Neuronal stem cell (in vitro differentiated cells): ENCODE results near the gene TMEM163.

Experiments used
- DNase-seq: peaks from one replicate; pipeline ENCODE4 v3.0.0-alpha.2; 2013; ENCODE audit warnings: low spot score
- H2AFZ ChIP-seq: one replicate; pipeline ENCODE4 v1.6.1; 2013; ENCODE audit warnings: mild to moderate bottlenecking, low read length, inconsistent platforms
- H2AK5ac ChIP-seq: 2 replicates; pipeline ENCODE4 v1.6.1; 2013; ENCODE audit warnings: low read depth, mild to moderate bottlenecking, inconsistent platforms, low read length, moderate library complexity, mixed read lengths
- H2BK120ac ChIP-seq: 2 replicates; pipeline ENCODE4 v1.6.1; 2013; ENCODE audit warnings: low read depth, mild to moderate bottlenecking, inconsistent platforms, low read length, moderate library complexity, mixed read lengths
- H2BK12ac ChIP-seq: one replicate; pipeline ENCODE4 v1.6.1; 2013; ENCODE audit warnings: low read length, inconsistent platforms
- H2BK15ac ChIP-seq: 2 replicates; pipeline ENCODE4 v1.6.1; 2013; ENCODE audit warnings: mild to moderate bottlenecking, low read length, inconsistent platforms, mixed read lengths
- H2BK5ac ChIP-seq: one replicate; pipeline ENCODE4 v1.6.1; 2013; ENCODE audit warnings: inconsistent platforms, mild to moderate bottlenecking, low read length, moderate library complexity
- H3K14ac ChIP-seq: one replicate; pipeline ENCODE4 v1.6.1; 2013; ENCODE audit warnings: low read length, inconsistent platforms
- H3K18ac ChIP-seq: 2 replicates; pipeline ENCODE4 v1.6.1; 2013; ENCODE audit warnings: low read length, inconsistent platforms
- H3K23ac ChIP-seq: 2 replicates; pipeline ENCODE4 v1.6.1; 2013; ENCODE audit warnings: low read depth, mild to moderate bottlenecking, mixed read lengths, low read length, inconsistent platforms; ENCODE audit not compliant: poor library complexity
- H3K27ac ChIP-seq: replicated peaks from 3 replicates; pipeline ENCODE4 v1.5.1; 2013; ENCODE audit warnings: low read length, inconsistent platforms
- H3K27me3 ChIP-seq, 3 experiments: 2 replicates each; pipeline ENCODE4 v1.6.1; 2013; ENCODE audit warnings: low read length in 3 of 3, mild to moderate bottlenecking in 2 of 3, inconsistent platforms in 1 of 3, low read depth in 1 of 3, mixed read lengths in 1 of 3, moderate library complexity in 1 of 3; ENCODE audit not compliant: control insufficient read depth in 3 of 3, insufficient read depth in 3 of 3
- H3K36me3 ChIP-seq, 2 donors: replicated peaks in 1 of 2; 2 replicates each; pipeline ENCODE4 v1.6.1; 2013; ENCODE audit warnings: low read length in 2 of 2; ENCODE audit not compliant: control insufficient read depth in 2 of 2, insufficient read depth in 2 of 2
- H3K4ac ChIP-seq: 2 replicates; pipeline ENCODE4 v1.6.1; 2013; ENCODE audit warnings: inconsistent platforms, mild to moderate bottlenecking, low read length, moderate library complexity
- H3K4me1 ChIP-seq, 2 donors: 1 replicate in 1 of 2; 2 replicates in 1 of 2; pipeline ENCODE4 v1.6.1; 2013; ENCODE audit warnings: low read length in 2 of 2, low read depth in 1 of 2; ENCODE audit not compliant: control insufficient read depth in 2 of 2, insufficient read depth in 1 of 2
- H3K4me2 ChIP-seq: one replicate; pipeline ENCODE4 v1.6.1; 2013; ENCODE audit warnings: mild to moderate bottlenecking, low read length, inconsistent platforms; ENCODE audit not compliant: insufficient read depth, poor library complexity, severe bottlenecking
- H3K4me3 ChIP-seq, 2 donors: 2 replicates each; pipeline ENCODE4 v1.5.1; 2013; ENCODE audit warnings: low read length in 2 of 2, mild to moderate bottlenecking in 2 of 2, inconsistent platforms in 1 of 2, moderate library complexity in 1 of 2
- H3K79me1 ChIP-seq: one replicate; pipeline ENCODE4 v1.6.1; 2013; ENCODE audit warnings: low read depth, mild to moderate bottlenecking, inconsistent platforms, low read length, moderate library complexity
- H3K9ac ChIP-seq: one replicate; pipeline ENCODE4 v1.6.1; 2013; ENCODE audit warnings: mild to moderate bottlenecking, low read depth, low read length, inconsistent platforms; ENCODE audit not compliant: poor library complexity
- H3K9me3 ChIP-seq, 2 donors: replicated peaks in 1 of 2; 2 replicates each; pipeline versions ENCODE3 to v1.6.1; 2013; ENCODE audit warnings: low read length in 2 of 2, mild to moderate bottlenecking in 2 of 2, inconsistent platforms in 1 of 2, low read depth in 1 of 2, mixed read lengths in 1 of 2, moderate library complexity in 1 of 2; ENCODE audit not compliant: control insufficient read depth in 2 of 2, insufficient read depth in 1 of 2
- H4K8ac ChIP-seq: one replicate; pipeline ENCODE4 v1.6.1; 2013; ENCODE audit warnings: low read depth, mild to moderate bottlenecking, inconsistent platforms, low read length, moderate library complexity
- H4K91ac ChIP-seq: one replicate; pipeline ENCODE4 v1.6.1; 2013; ENCODE audit warnings: low read length, low read depth, mild to moderate bottlenecking, inconsistent platforms; ENCODE audit not compliant: poor library complexity
- WGBS, 2 donors: extraction: QIAGEN DNeasy Blood & Tissue Kit; methylation state at CpG; one replicate each; pipeline ENCODE4 v1.1.7; 2013; ENCODE audit warnings: missing lambda C conversion rate in 2 of 2, mixed read lengths in 1 of 2; ENCODE audit not compliant: insufficient read length in 2 of 2, insufficient replicate concordance in 1 of 2; ENCODE audit errors: extremely low coverage in 2 of 2; 5-methylcytosine and 5-hydroxymethylcytosine counted together

The TMEM163 gene

DNA sequence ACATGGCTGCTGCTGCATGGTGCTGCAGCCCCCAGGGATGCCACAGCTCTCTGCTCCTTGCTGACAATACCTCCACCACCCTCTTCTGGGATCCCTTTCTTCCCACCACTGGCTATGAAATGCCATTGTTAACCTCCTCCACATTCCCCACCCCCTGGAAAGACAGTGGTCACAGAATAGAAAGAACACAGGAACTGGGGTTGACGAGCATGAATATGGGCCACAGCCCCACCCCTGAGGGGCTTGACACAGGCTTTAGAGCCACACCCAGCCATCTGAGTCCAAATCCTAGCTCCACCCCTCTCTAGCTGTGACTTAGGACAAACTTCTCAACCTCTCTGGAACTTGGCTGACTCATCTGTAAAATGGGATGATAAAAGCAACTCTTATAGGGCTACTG lies 47.3 kb downstream of the TMEM163 start:
- H3K9me3 ChIP-seq, result no peaks in the 10 kb centered on the region
- no peak overlapping the region for H3K14ac ChIP-seq
- no peak overlapping the region for H4K8ac ChIP-seq
- no peak overlapping the region for H3K4me2 ChIP-seq
- H3K79me1 ChIP-seq, result no peaks in the 10 kb centered on the region
- no peak overlapping the region for H3K18ac ChIP-seq
- H3K23ac ChIP-seq, result no peak overlapping the region
- H2BK12ac ChIP-seq, result no peak overlapping the region
- peak overlapping the region; percentile 30 for H2AK5ac ChIP-seq
- DNase-seq, result no peak
- no peak overlapping the region for H3K9ac ChIP-seq
- H3K4me1 ChIP-seq, result peaks cover 0 to 11% of the 10 kb centered on the region in 2 donors
- H3K27ac ChIP-seq, result no peak overlapping the region
- H2BK15ac ChIP-seq, result no peak overlapping the region
- no peaks in the 10 kb centered on the region for H3K36me3 ChIP-seq
- H2AFZ ChIP-seq, result no peak overlapping the region
- whole genome bisulfite sequencing, 2 donors, result no CpG with 5 or more reads among the region's 1 CpG
- H2BK5ac ChIP-seq, result peak overlapping the region; percentile 44
- H3K4me3 ChIP-seq, result no peak overlapping the region
- no peaks in the 10 kb centered on the region for H3K27me3 ChIP-seq
- H4K91ac ChIP-seq, result no peak overlapping the region
- no peak overlapping the region for H3K4ac ChIP-seq
- no peak overlapping the region for H2BK120ac ChIP-seq

DNA sequence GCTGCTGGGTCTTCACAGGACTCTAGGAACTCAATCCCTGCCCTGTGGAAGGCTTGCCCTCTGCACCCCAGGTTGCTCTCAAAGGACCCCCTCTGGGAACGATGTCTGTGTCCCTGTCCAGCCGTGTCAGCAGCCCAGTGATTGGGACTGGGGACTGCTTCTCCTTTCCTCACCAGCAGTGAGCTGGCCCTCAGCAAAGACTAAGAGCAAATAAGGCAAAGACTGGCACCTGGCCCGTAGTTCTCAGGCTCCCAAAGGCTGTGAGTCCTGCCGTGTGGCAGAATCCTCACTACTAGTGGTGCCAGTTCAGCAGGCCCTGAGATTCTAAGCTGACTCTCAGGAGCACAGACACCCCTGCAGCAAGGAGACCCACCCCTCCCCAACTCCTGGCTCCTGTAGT lies 47.8 kb downstream of the TMEM163 start:
- Histone ChIP-seq H3K4me1 (peaks cover 0 to 11% of the 10 kb centered on the region in 2 donors), H3K9me3 (no peaks in the 10 kb centered on the region), H4K91ac (no peak overlapping the region), H2BK120ac (no peak overlapping the region), H3K4ac (no peak overlapping the region), H3K23ac (no peak overlapping the region), H2BK15ac (no peak overlapping the region), H2AK5ac (peak overlapping the region; percentile 30), H3K27me3 (no peaks in the 10 kb centered on the region), H3K18ac (peak overlapping the region; percentile 66), H4K8ac (no peak overlapping the region), H3K36me3 (no peaks in the 10 kb centered on the region), H2AFZ (no peak overlapping the region), H3K79me1 (no peaks in the 10 kb centered on the region), H2BK12ac (no peak overlapping the region), H3K14ac (no peak overlapping the region), H3K9ac (no peak overlapping the region), H3K27ac (no peak overlapping the region), H3K4me2 (no peak overlapping the region), H2BK5ac (peak overlapping the region; percentile 44), H3K4me3 (no peak overlapping the region)
- DNase-seq, result no peak
- WGBS, 2 donors, result no CpG with 5 or more reads among the region's 4 CpGs

DNA sequence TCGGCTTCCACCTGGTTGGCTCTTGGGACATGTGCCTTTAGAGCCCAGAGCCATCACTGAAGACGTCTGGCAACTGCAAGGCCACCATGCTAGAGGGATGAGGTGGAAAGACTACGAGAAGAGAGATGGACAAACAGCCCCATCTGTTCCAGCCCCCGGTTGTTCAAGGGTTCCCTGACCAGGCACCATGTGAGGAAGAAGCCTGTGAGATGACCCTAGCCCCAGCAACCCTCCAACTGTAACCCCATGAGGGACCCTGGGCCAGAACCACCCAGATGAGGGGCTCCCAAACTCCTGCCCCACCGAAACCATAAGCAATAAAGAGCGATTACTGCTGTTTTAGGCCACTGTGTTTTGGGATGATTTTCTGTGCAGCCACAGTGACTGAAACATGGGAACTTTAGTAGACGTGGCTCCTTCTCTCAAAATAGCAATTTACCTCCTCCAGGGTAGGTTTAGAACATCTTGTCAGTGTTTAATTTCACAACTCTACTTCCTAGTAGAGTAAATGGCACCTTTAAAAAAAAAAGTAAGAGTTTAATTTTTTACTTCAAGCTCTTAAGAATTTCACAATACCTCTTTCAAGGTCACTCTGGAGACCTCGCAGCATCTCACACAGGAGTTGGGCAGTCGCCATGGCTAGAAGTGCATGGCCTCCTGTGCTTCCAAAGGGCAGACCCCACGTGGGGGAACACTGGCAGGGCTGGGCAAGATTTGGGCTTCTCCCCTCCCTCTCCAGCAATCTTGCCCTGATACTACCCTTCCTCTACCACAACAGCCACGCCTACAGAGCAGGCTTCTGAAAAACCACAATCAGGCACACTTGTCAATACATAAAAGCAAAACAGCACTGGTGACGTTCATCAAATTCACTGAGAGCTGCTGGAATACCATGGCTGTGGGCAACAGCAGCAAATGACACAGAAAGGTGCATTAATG lies 48.8 kb downstream of the TMEM163 start:
- Histone ChIP-seq H2BK12ac (no peak overlapping the region), H3K27me3 (no peaks in the 10 kb centered on the region), H3K9me3 (no peaks in the 10 kb centered on the region), H2AFZ (no peak overlapping the region), H2BK120ac (no peak overlapping the region), H3K79me1 (no peaks in the 10 kb centered on the region), H3K4ac (no peak overlapping the region), H3K27ac (no peak overlapping the region), H3K18ac (no peak overlapping the region), H3K9ac (no peak overlapping the region), H2BK15ac (no peak overlapping the region), H3K4me2 (no peak overlapping the region), H2BK5ac (no peak overlapping the region), H3K36me3 (no peaks in the 10 kb centered on the region), H3K4me1 (peaks cover 0 to 11% of the 10 kb centered on the region in 2 donors), H3K14ac (no peak overlapping the region), H3K23ac (no peak overlapping the region), H3K4me3 (no peak overlapping the region), H4K8ac (no peak overlapping the region), H2AK5ac (no peak overlapping the region), H4K91ac (no peak overlapping the region)
- no CpG with 5 or more reads among the region's 12 CpGs for WGBS, 2 donors
- no peak for DNase-seq

DNA sequence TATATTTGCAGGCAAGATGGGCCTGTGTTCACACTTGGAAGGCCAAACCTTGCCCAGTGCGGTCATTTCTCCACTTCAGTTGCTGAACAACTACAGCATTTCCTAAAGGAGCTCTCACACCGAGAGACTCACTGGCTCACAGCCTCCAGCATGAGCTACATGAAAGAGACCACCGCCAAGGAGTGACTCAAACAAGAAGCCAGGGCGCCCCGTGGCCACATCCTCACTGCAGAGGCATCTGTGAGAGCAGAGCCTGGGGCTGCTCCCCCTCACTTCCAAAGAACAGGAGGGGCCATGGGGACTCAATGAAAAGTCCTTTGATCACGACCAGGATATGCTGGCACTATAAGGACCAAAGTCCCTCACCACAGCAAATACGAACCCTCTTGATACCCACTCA lies 50.0 kb downstream of the TMEM163 start:
- no peaks in the 10 kb centered on the region for H3K36me3 ChIP-seq
- no peak overlapping the region for H2BK12ac ChIP-seq
- H3K79me1 ChIP-seq, result no peaks in the 10 kb centered on the region
- H2BK5ac ChIP-seq, result no peak overlapping the region
- DNase-seq, result no peak
- H2AFZ ChIP-seq, result no peak overlapping the region
- H4K91ac ChIP-seq, result no peak overlapping the region
- H3K18ac ChIP-seq, result no peak overlapping the region
- H3K4me1 ChIP-seq, result peaks cover 0 to 9% of the 10 kb centered on the region in 2 donors
- no peak overlapping the region for H3K27ac ChIP-seq
- H2BK15ac ChIP-seq, result no peak overlapping the region
- WGBS, 2 donors, result no CpG with 5 or more reads among the region's 7 CpGs
- H2AK5ac ChIP-seq, result no peak overlapping the region
- no peaks in the 10 kb centered on the region for H3K27me3 ChIP-seq
- no peak overlapping the region for H3K23ac ChIP-seq
- no peak overlapping the region for H3K14ac ChIP-seq
- no peaks in the 10 kb centered on the region for H3K9me3 ChIP-seq
- H3K4ac ChIP-seq, result no peak overlapping the region
- H3K4me3 ChIP-seq, result no peak overlapping the region
- H3K4me2 ChIP-seq, result no peak overlapping the region
- no peak overlapping the region for H3K9ac ChIP-seq
- H2BK120ac ChIP-seq, result no peak overlapping the region
- H4K8ac ChIP-seq, result no peak overlapping the region
